OCI-LY7 (cell line): ENCODE data around the gene GALP.

Experiments
- EZH2phosphoT487 ChIP-seq: fragments of 200-600 bp; sonication (generic); IDR thresholded peaks from 2 replicates; pipeline ENCODE4 v1.6.1; 2018; ENCODE audit warnings: low read depth, borderline replicate concordance, mild to moderate bottlenecking, mixed run types, antibody characterized with exemption, low read length, moderate library complexity, mixed read lengths
- TF ChIP-seq, protein P1 (sequence below): fragments of 200-600 bp; sonication (generic); conservative IDR thresholded peaks from 2 replicates; pipeline ENCODE4 v1.5.1; 2014; ENCODE audit warnings: mild to moderate bottlenecking, antibody characterized with exemption, low read length, moderate library complexity, mixed read lengths

- TF ChIP-seq, protein P1, sequence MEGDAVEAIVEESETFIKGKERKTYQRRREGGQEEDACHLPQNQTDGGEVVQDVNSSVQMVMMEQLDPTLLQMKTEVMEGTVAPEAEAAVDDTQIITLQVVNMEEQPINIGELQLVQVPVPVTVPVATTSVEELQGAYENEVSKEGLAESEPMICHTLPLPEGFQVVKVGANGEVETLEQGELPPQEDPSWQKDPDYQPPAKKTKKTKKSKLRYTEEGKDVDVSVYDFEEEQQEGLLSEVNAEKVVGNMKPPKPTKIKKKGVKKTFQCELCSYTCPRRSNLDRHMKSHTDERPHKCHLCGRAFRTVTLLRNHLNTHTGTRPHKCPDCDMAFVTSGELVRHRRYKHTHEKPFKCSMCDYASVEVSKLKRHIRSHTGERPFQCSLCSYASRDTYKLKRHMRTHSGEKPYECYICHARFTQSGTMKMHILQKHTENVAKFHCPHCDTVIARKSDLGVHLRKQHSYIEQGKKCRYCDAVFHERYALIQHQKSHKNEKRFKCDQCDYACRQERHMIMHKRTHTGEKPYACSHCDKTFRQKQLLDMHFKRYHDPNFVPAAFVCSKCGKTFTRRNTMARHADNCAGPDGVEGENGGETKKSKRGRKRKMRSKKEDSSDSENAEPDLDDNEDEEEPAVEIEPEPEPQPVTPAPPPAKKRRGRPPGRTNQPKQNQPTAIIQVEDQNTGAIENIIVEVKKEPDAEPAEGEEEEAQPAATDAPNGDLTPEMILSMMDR, result no peak
- no peak for TF ChIP-seq EZH2phosphoT487
Observed at GRCh38 chr19:56191711-56192110, 15.9 kb downstream of the GALP start.
